ENCODE results near the gene POGK. TPM values are rescaled to one million over a fixed set of nuclear protein-coding genes. Genes with fewer than 3 reads are reported as not detected.

The POGK gene
- total and polyA plus RNA-seq, 9 of the 15 experiments (the other 6 are each of a cell fraction or from before 2014, with no cell fraction given): 6.1 to 44.5 (median 24.3) TPM

DNA sequence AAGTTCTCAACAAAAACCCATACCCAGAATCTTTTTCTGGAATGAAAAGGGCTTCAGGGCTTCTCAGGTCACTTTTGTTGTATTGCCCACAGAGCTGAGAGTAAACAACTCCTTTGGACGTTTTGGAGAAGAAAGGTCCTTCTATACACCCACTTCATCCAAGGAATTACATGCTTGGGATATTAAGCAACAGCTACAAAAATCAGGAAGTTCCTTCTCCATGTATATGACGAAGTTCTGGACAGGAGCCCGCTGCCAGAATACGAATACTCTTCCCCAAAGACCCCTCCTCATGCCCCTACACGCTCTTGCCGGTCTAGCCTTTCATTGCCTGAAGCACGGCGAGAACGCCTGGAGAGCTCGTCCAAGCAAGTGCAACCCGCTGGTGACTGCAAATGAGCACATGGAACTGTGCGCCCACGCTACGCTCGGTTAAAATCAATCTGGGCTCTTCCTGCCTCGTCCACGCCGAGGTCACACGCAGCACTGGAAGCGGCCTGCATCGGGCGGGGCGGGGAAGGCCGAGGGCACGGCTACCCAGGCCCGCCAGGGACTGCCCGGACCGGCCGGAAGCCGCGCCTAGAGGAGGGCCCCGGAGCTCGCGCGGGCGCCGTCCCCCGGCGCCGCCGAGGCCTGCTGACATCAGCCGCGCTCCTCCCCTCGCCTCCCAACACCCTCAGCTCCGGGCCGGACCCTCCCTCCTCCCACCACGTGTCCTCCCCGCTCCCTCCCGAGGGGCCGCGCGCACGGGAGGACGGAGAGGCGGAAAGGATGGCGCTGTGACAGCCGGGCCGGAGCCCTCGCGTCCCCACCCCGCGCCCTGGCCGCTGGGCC, at the start of gene POGK (continued):
- TF ChIP-seq, protein P1, sequence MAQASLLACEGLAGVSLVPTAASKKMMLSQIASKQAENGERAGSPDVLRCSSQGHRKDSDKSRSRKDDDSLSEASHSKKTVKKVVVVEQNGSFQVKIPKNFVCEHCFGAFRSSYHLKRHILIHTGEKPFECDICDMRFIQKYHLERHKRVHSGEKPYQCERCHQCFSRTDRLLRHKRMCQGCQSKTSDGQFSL (CRISPR knock-in tag; IDR thresholded peaks at IDR 0.05): 0 out of 2 replicates have a peak, but pooled peaks have one; percentile 42
- TF ChIP-seq, protein P1 (tag; IDR thresholded peaks at IDR 0.05): no peak
- TF ChIP-seq, protein P2, sequence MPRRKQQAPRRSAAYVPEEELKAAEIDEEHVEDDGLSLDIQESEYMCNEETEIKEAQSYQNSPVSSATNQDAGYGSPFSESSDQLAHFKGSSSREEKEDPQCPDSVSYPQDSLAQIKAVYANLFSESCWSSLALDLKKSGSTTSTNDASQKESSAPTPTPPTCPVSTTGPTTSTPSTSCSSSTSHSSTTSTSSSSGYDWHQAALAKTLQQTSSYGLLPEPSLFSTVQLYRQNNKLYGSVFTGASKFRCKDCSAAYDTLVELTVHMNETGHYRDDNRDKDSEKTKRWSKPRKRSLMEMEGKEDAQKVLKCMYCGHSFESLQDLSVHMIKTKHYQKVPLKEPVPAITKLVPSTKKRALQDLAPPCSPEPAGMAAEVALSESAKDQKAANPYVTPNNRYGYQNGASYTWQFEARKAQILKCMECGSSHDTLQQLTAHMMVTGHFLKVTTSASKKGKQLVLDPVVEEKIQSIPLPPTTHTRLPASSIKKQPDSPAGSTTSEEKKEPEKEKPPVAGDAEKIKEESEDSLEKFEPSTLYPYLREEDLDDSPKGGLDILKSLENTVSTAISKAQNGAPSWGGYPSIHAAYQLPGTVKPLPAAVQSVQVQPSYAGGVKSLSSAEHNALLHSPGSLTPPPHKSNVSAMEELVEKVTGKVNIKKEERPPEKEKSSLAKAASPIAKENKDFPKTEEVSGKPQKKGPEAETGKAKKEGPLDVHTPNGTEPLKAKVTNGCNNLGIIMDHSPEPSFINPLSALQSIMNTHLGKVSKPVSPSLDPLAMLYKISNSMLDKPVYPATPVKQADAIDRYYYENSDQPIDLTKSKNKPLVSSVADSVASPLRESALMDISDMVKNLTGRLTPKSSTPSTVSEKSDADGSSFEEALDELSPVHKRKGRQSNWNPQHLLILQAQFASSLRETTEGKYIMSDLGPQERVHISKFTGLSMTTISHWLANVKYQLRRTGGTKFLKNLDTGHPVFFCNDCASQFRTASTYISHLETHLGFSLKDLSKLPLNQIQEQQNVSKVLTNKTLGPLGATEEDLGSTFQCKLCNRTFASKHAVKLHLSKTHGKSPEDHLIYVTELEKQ (CRISPR knock-in tag; IDR thresholded peaks at IDR 0.05): no peak
- TF ChIP-seq, protein P3, sequence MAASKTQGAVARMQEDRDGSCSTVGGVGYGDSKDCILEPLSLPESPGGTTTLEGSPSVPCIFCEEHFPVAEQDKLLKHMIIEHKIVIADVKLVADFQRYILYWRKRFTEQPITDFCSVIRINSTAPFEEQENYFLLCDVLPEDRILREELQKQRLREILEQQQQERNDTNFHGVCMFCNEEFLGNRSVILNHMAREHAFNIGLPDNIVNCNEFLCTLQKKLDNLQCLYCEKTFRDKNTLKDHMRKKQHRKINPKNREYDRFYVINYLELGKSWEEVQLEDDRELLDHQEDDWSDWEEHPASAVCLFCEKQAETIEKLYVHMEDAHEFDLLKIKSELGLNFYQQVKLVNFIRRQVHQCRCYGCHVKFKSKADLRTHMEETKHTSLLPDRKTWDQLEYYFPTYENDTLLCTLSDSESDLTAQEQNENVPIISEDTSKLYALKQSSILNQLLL (CRISPR knock-in tag; IDR thresholded peaks at IDR 0.05; ENCODE audit: borderline replicate concordance): no peak
- TF ChIP-seq, protein P4, sequence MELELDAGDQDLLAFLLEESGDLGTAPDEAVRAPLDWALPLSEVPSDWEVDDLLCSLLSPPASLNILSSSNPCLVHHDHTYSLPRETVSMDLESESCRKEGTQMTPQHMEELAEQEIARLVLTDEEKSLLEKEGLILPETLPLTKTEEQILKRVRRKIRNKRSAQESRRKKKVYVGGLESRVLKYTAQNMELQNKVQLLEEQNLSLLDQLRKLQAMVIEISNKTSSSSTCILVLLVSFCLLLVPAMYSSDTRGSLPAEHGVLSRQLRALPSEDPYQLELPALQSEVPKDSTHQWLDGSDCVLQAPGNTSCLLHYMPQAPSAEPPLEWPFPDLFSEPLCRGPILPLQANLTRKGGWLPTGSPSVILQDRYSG (tag; conservative IDR thresholded peaks at IDR 0.05; ENCODE audit: low read depth): no peak
- no peak for TF ChIP-seq ZNF133 (CRISPR knock-in tag; IDR thresholded peaks at IDR 0.05)
- TF ChIP-seq ZNF232 (CRISPR knock-in tag; IDR thresholded peaks at IDR 0.05): no peak
- TF ChIP-seq, protein P5, sequence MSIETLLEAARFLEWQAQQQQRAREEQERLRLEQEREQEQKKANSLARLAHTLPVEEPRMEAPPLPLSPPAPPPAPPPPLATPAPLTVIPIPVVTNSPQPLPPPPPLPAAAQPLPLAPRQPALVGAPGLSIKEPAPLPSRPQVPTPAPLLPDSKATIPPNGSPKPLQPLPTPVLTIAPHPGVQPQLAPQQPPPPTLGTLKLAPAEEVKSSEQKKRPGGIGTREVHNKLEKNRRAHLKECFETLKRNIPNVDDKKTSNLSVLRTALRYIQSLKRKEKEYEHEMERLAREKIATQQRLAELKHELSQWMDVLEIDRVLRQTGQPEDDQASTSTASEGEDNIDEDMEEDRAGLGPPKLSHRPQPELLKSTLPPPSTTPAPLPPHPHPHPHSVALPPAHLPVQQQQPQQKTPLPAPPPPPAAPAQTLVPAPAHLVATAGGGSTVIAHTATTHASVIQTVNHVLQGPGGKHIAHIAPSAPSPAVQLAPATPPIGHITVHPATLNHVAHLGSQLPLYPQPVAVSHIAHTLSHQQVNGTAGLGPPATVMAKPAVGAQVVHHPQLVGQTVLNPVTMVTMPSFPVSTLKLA (conservative IDR thresholded peaks at IDR 0.05): peak; percentile 61 to 88
- TF ChIP-seq ZNF507 (tag; conservative IDR thresholded peaks at IDR 0.05): no peak
- no peak for TF ChIP-seq ETV6 (IDR thresholded peaks at IDR 0.05; ENCODE audit: borderline replicate concordance in 1 of 2, low read depth in 2 of 2, low read length in 1 of 2)
- TF ChIP-seq ETV6 (CRISPR knock-in tag; IDR thresholded peaks at IDR 0.05; ENCODE audit: borderline replicate concordance): no peak
- TF ChIP-seq, protein P6, sequence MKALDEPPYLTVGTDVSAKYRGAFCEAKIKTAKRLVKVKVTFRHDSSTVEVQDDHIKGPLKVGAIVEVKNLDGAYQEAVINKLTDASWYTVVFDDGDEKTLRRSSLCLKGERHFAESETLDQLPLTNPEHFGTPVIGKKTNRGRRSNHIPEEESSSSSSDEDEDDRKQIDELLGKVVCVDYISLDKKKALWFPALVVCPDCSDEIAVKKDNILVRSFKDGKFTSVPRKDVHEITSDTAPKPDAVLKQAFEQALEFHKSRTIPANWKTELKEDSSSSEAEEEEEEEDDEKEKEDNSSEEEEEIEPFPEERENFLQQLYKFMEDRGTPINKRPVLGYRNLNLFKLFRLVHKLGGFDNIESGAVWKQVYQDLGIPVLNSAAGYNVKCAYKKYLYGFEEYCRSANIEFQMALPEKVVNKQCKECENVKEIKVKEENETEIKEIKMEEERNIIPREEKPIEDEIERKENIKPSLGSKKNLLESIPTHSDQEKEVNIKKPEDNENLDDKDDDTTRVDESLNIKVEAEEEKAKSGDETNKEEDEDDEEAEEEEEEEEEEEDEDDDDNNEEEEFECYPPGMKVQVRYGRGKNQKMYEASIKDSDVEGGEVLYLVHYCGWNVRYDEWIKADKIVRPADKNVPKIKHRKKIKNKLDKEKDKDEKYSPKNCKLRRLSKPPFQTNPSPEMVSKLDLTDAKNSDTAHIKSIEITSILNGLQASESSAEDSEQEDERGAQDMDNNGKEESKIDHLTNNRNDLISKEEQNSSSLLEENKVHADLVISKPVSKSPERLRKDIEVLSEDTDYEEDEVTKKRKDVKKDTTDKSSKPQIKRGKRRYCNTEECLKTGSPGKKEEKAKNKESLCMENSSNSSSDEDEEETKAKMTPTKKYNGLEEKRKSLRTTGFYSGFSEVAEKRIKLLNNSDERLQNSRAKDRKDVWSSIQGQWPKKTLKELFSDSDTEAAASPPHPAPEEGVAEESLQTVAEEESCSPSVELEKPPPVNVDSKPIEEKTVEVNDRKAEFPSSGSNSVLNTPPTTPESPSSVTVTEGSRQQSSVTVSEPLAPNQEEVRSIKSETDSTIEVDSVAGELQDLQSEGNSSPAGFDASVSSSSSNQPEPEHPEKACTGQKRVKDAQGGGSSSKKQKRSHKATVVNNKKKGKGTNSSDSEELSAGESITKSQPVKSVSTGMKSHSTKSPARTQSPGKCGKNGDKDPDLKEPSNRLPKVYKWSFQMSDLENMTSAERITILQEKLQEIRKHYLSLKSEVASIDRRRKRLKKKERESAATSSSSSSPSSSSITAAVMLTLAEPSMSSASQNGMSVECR (CRISPR knock-in tag; IDR thresholded peaks at IDR 0.05): peak; percentile 51
